Natural killer cell treated with Interleukin-12 subunit alpha and Interleukin-12 subunit beta and Interleukin-15 and Interleukin-18, amount 100 ng/mL, for 72 hours (primary cell): ENCODE results near the gene IMPDH1. TPM values are rescaled to one million over a fixed set of nuclear protein-coding genes. Genes with fewer than 3 reads are reported as not detected.

Experiments
- ATAC-seq, 2 donors: fragments of 150-1000 bp; cut with Tn5 transposase in 1 of 2; sonication (Bioruptor Pico), chemical (Tn5 transposase) in 1 of 2; 2 replicates each; pipeline ENCODE4 v1.10.0; 2021
- DNase-seq: peaks from one replicate; pipeline ENCODE4 v3.0.0; 2022; ENCODE audit warnings: low spot score
- H3K27ac Mint-ChIP-seq, 2 donors: 1 replicate in 1 of 2; 2 replicates in 1 of 2; pipeline ENCODE4 v1.8.0; 2022; ENCODE audit warnings: mixed read lengths in 2 of 2, mild to moderate bottlenecking in 1 of 2, moderate library complexity in 1 of 2
- H3K27me3 Mint-ChIP-seq, 2 donors: 1 replicate in 1 of 2; 2 replicates in 1 of 2; pipeline ENCODE4 v1.8.0; 2022; ENCODE audit warnings: mixed read lengths in 2 of 2
- H3K36me3 Mint-ChIP-seq: one replicate; pipeline ENCODE4 v1.8.0; 2022; ENCODE audit warnings: mixed read lengths
- H3K4me1 Mint-ChIP-seq, 2 donors: 1 replicate in 1 of 2; 2 replicates in 1 of 2; pipeline ENCODE4 v1.8.0; 2022; ENCODE audit warnings: low read depth in 2 of 2, mixed read lengths in 2 of 2, mild to moderate bottlenecking in 1 of 2
- H3K4me3 Mint-ChIP-seq: one replicate; pipeline ENCODE4 v1.8.0; 2022; ENCODE audit warnings: mixed read lengths
- H3K9me3 Mint-ChIP-seq: 2 replicates; pipeline ENCODE4 v1.8.0; 2022; ENCODE audit warnings: mixed read lengths
- total RNA-seq, 2 donors: library from RNA; stranded (reverse); gene quantifications; one replicate each; pipeline ENCODE4 v1.2.3, GENCODE V29; 2022

IMPDH1 gene
- total RNA-seq, 2 donors from 2014 or later: 15.8 to 34.5 TPM

GRCh38 chr7:128381161-128381821 lies 28.5 kb downstream of the IMPDH1 start:
- Mint-ChIP-seq H3K9me3 (no peaks in the 10 kb centered on the region), H3K27me3 (peaks cover 0 to 6% of the 10 kb centered on the region in 2 donors), H3K4me3 (no peak overlapping the region), H3K4me1 (peaks cover 0 to 5% of the 10 kb centered on the region in 2 donors), H3K27ac (no peak overlapping the region), H3K36me3 (no peaks in the 10 kb centered on the region)
- ATAC-seq: peak in 1 of 2 donors; percentile 39
- no peak for DNase-seq

GRCh38 chr7:128380483-128381106 lies 29.2 kb downstream of the IMPDH1 start:
- Mint-ChIP-seq H3K36me3 (no peaks in the 10 kb centered on the region), H3K27me3 (peaks cover 0 to 6% of the 10 kb centered on the region in 2 donors), H3K4me1 (peaks cover 0 to 3% of the 10 kb centered on the region in 2 donors), H3K4me3 (no peak overlapping the region), H3K27ac (no peak overlapping the region), H3K9me3 (no peaks in the 10 kb centered on the region)
- no peak for ATAC-seq
- DNase-seq: no peak

GRCh38 chr7:128379900-128380479 lies 29.8 kb downstream of the IMPDH1 start:
- Mint-ChIP-seq H3K27me3 (peaks cover 0 to 6% of the 10 kb centered on the region in 2 donors), H3K27ac (no peak overlapping the region), H3K4me1 (no peaks in the 10 kb centered on the region), H3K36me3 (no peaks in the 10 kb centered on the region), H3K9me3 (no peaks in the 10 kb centered on the region), H3K4me3 (no peak overlapping the region)
- ATAC-seq (no peak), DNase-seq (no peak)

GRCh38 chr7:128378637-128379036 lies 31.1 kb downstream of the IMPDH1 start:
- no peaks in the 10 kb centered on the region for H3K36me3 Mint-ChIP-seq
- no peak overlapping the region for H3K4me3 Mint-ChIP-seq
- no peak for ATAC-seq
- H3K27ac Mint-ChIP-seq: no peak overlapping the region
- H3K27me3 Mint-ChIP-seq: peaks cover 3 to 15% of the 10 kb centered on the region in 2 donors
- H3K9me3 Mint-ChIP-seq: no peaks in the 10 kb centered on the region
- no peaks in the 10 kb centered on the region for H3K4me1 Mint-ChIP-seq
- DNase-seq: no peak

GRCh38 chr7:128376077-128376476 lies 33.7 kb downstream of the IMPDH1 start:
- H3K9me3 Mint-ChIP-seq: no peaks in the 10 kb centered on the region
- no peak for DNase-seq
- no peaks in the 10 kb centered on the region for H3K36me3 Mint-ChIP-seq
- peaks cover 8 to 26% of the 10 kb centered on the region in 2 donors for H3K27me3 Mint-ChIP-seq
- ATAC-seq: no peak
- H3K4me1 Mint-ChIP-seq: no peaks in the 10 kb centered on the region
- no peak overlapping the region for H3K27ac Mint-ChIP-seq
- H3K4me3 Mint-ChIP-seq: no peak overlapping the region

GRCh38 chr7:128374041-128374440 lies 35.7 kb downstream of the IMPDH1 start:
- Mint-ChIP-seq H3K36me3 (no peaks in the 10 kb centered on the region), H3K4me3 (no peak overlapping the region), H3K27me3 (peaks cover 11 to 32% of the 10 kb centered on the region in 2 donors), H3K27ac (no peak overlapping the region), H3K9me3 (no peaks in the 10 kb centered on the region), H3K4me1 (no peaks in the 10 kb centered on the region)
- DNase-seq (no peak), ATAC-seq (no peak)

GRCh38 chr7:128373606-128374005 lies 36.2 kb downstream of the IMPDH1 start:
- Mint-ChIP-seq H3K4me1 (no peaks in the 10 kb centered on the region), H3K36me3 (no peaks in the 10 kb centered on the region), H3K27me3 (peaks cover 11 to 32% of the 10 kb centered on the region in 2 donors), H3K9me3 (no peaks in the 10 kb centered on the region), H3K4me3 (no peak overlapping the region), H3K27ac (no peak overlapping the region)
- no peak for DNase-seq
- no peak for ATAC-seq

- no peaks in the 10 kb centered on the region for H3K36me3 Mint-ChIP-seq
- no peak for ATAC-seq
- no peak overlapping the region for H3K4me3 Mint-ChIP-seq
Observed at GRCh38 chr7:128370491-128370890, 39.3 kb downstream of the IMPDH1 start.

GRCh38 chr7:128366986-128367385 lies 42.8 kb downstream of the IMPDH1 start:
- Mint-ChIP-seq H3K27me3 (peaks cover 49 to 66% of the 10 kb centered on the region in 2 donors), H3K36me3 (no peaks in the 10 kb centered on the region), H3K4me1 (peaks cover 8 to 12% of the 10 kb centered on the region in 2 donors), H3K4me3 (no peak overlapping the region), H3K27ac (no peak overlapping the region), H3K9me3 (no peaks in the 10 kb centered on the region)
- no peak for ATAC-seq
- no peak for DNase-seq

More at GRCh38 chr7:128370491-128370890, 39.3 kb downstream of the IMPDH1 start:
- H3K4me1 Mint-ChIP-seq: no peaks in the 10 kb centered on the region
- no peaks in the 10 kb centered on the region for H3K9me3 Mint-ChIP-seq
- DNase-seq: no peak
- H3K27ac Mint-ChIP-seq: no peak overlapping the region
- peaks cover 22 to 45% of the 10 kb centered on the region in 2 donors for H3K27me3 Mint-ChIP-seq

GRCh38 chr7:128366300-128366699 lies 43.5 kb downstream of the IMPDH1 start:
- no peak overlapping the region for H3K4me3 Mint-ChIP-seq
- no peaks in the 10 kb centered on the region for H3K9me3 Mint-ChIP-seq
- DNase-seq (no peak), ATAC-seq (no peak)
- H3K36me3 Mint-ChIP-seq: no peaks in the 10 kb centered on the region
- H3K27ac Mint-ChIP-seq: no peak overlapping the region
- peaks cover 11 to 15% of the 10 kb centered on the region in 2 donors for H3K4me1 Mint-ChIP-seq
- peaks cover 49 to 66% of the 10 kb centered on the region in 2 donors for H3K27me3 Mint-ChIP-seq

GRCh38 chr7:128365432-128365831 lies 44.4 kb downstream of the IMPDH1 start:
- Mint-ChIP-seq H3K27me3 (peaks cover 50 to 57% of the 10 kb centered on the region in 2 donors), H3K27ac (no peak overlapping the region), H3K4me1 (peaks cover 17 to 21% of the 10 kb centered on the region in 2 donors)

GRCh38 chr7:128364166-128364870 lies 45.5 kb downstream of the IMPDH1 start:
- Mint-ChIP-seq H3K9me3 (no peaks in the 10 kb centered on the region), H3K27ac (no peak overlapping the region), H3K27me3 (peaks cover 50 to 57% of the 10 kb centered on the region in 2 donors)

More at GRCh38 chr7:128365432-128365831, 44.4 kb downstream of the IMPDH1 start:
- DNase-seq (no peak), ATAC-seq (no peak)
- Mint-ChIP-seq H3K4me3 (no peak overlapping the region), H3K36me3 (no peaks in the 10 kb centered on the region), H3K9me3 (no peaks in the 10 kb centered on the region)

GRCh38 chr7:128363261-128363721 lies 46.5 kb downstream of the IMPDH1 start:
- no peak overlapping the region for H3K27ac Mint-ChIP-seq

More at GRCh38 chr7:128364166-128364870, 45.5 kb downstream of the IMPDH1 start:
- DNase-seq (no peak), ATAC-seq (no peak)
- no peak overlapping the region for H3K4me3 Mint-ChIP-seq
- H3K4me1 Mint-ChIP-seq: peaks cover 17 to 21% of the 10 kb centered on the region in 2 donors
- H3K36me3 Mint-ChIP-seq: no peaks in the 10 kb centered on the region

More at GRCh38 chr7:128363261-128363721, 46.5 kb downstream of the IMPDH1 start:
- Mint-ChIP-seq H3K4me3 (peak overlapping the region; percentile 74), H3K4me1 (peaks cover 17 to 21% of the 10 kb centered on the region in 2 donors), H3K9me3 (no peaks in the 10 kb centered on the region), H3K27me3 (peaks cover 50 to 57% of the 10 kb centered on the region in 2 donors), H3K36me3 (no peaks in the 10 kb centered on the region)
- ATAC-seq (no peak), DNase-seq (no peak)
